HepG2 (cell line): ENCODE measurements around the gene GPS2. TPM values are rescaled to one million over a fixed set of nuclear protein-coding genes. Genes with fewer than 3 reads are reported as not detected.

Experiments
- GLMP ChIP-seq: sonication (generic); formaldehyde crosslinking; IDR thresholded peaks from 2 replicates; pipeline ENCODE4 v1.9.0; 2021; ENCODE audit warnings: missing genetic modification reagents, mild to moderate bottlenecking, borderline replicate concordance
- HOXA9 ChIP-seq: sonication (generic); formaldehyde crosslinking; IDR thresholded peaks from 2 replicates; pipeline ENCODE4 v1.8.1; 2022; ENCODE audit warnings: missing genetic modification reagents, mild to moderate bottlenecking, moderate library complexity, borderline replicate concordance
- KLF11 ChIP-seq: IDR thresholded peaks from 2 replicates; pipeline ENCODE4 v1.6.1; 2016; ENCODE audit warnings: missing compliant biosample characterization
- MAX ChIP-seq: IDR thresholded peaks from 2 replicates; pipeline ENCODE4 v1.6.1; 2012; ENCODE audit warnings: inconsistent platforms
- MTA1 ChIP-seq: sonication (generic); formaldehyde crosslinking; IDR thresholded peaks from 2 replicates; pipeline ENCODE4 v1.4.0; 2020; ENCODE audit warnings: missing genetic modification reagents, mild to moderate bottlenecking, borderline replicate concordance
- MXD4 ChIP-seq: IDR thresholded peaks from 2 replicates; pipeline ENCODE4 v1.6.1; 2016; ENCODE audit warnings: mild to moderate bottlenecking, missing biosample characterization, missing genetic modification reagents
- RARG ChIP-seq: sonication (generic); formaldehyde crosslinking; IDR thresholded peaks from 2 replicates; pipeline ENCODE4 v1.4.0; 2020; ENCODE audit warnings: low read depth, mild to moderate bottlenecking, missing genetic modification reagents
- RBFOX2 ChIP-seq: fragments of 200-400 bp; formaldehyde crosslinking; IDR thresholded peaks from 2 replicates; pipeline ENCODE4 v1.6.1; 2017; ENCODE audit warnings: low read depth, mild to moderate bottlenecking, low read length
- RBM22 ChIP-seq: fragments of 200-400 bp; formaldehyde crosslinking; optimal IDR thresholded peaks from 2 replicates; pipeline ENCODE3; 2017; ENCODE audit warnings: mild to moderate bottlenecking, low read length, moderate library complexity
- U2AF2 ChIP-seq: fragments of 200-400 bp; formaldehyde crosslinking; IDR thresholded peaks from 2 replicates; pipeline ENCODE4 v1.6.1; 2017; ENCODE audit warnings: low read depth, mild to moderate bottlenecking, low read length
- ZFP91 ChIP-seq: sonication (generic); formaldehyde crosslinking; IDR thresholded peaks from 2 replicates; pipeline ENCODE4 v1.9.0; 2022; ENCODE audit warnings: missing genetic modification reagents, mild to moderate bottlenecking, borderline replicate concordance
- ZNF180 ChIP-seq: sonication (generic); formaldehyde crosslinking; IDR thresholded peaks from 2 replicates; pipeline ENCODE4 v1.4.0; 2020; ENCODE audit warnings: low read depth, missing genetic modification reagents, borderline replicate concordance
- ZNF20 ChIP-seq: sonication (generic); formaldehyde crosslinking; IDR thresholded peaks from 2 replicates; pipeline ENCODE4 v1.4.0; 2020; ENCODE audit warnings: mild to moderate bottlenecking, moderate library complexity, missing genetic modification reagents
- ZNF280D ChIP-seq: sonication (generic); formaldehyde crosslinking; IDR thresholded peaks from 2 replicates; pipeline ENCODE4 v1.5.1; 2020; ENCODE audit warnings: mild to moderate bottlenecking, missing genetic modification reagents
- ZNF496 ChIP-seq: sonication (generic); formaldehyde crosslinking; IDR thresholded peaks from 2 replicates; pipeline ENCODE4 v1.8.1; 2023; ENCODE audit warnings: mild to moderate bottlenecking, moderate library complexity, missing genetic modification reagents; ENCODE audit not compliant: insufficient replicate concordance
- ZNF503 ChIP-seq: sonication (generic); formaldehyde crosslinking; IDR thresholded peaks from 2 replicates; pipeline ENCODE4 v1.4.0; 2020; ENCODE audit warnings: missing genetic modification reagents
- ZNF713 ChIP-seq: sonication (generic); formaldehyde crosslinking; IDR thresholded peaks from 2 replicates; pipeline ENCODE4 v1.4.0; 2020; ENCODE audit warnings: mild to moderate bottlenecking, missing genetic modification reagents
- ZNF816 ChIP-seq: sonication (generic); formaldehyde crosslinking; IDR thresholded peaks from 2 replicates; pipeline ENCODE4 v1.8.0; 2022; ENCODE audit warnings: missing genetic modification reagents, mild to moderate bottlenecking, borderline replicate concordance
- polyA plus RNA-seq, 8 experiments: library from polyadenylated mRNA; depleted of rRNA in 3 of 8; stranded (reverse) in 7 of 8; unstranded in 1 of 8; fragments of >200 nt; fragmentation: Illumina TruSeq in 4 of 8; extraction: Trizol in 4 of 8; gene quantifications; 2 replicates each; pipeline versions ENCODE4 v1.2.1 to v1.2.3, GENCODE V29; 2011 to 2016; ENCODE audit warnings: low read depth in 4 of 8, missing spikeins in 1 of 8, mixed read lengths in 1 of 8; ENCODE audit not compliant: insufficient read depth in 1 of 8
- total RNA-seq, 5 experiments: library from RNA; depleted of rRNA; stranded (reverse); fragments of >200 nt; fragmentation: Illumina TruSeq; extraction: Trizol; gene quantifications; 2 replicates each; pipeline ENCODE4 v1.2.3, GENCODE V29; 2016; ENCODE audit warnings: low read depth in 1 of 5

The GPS2 gene
- total and polyA plus RNA-seq, 2 of the 13 experiments (the other 11 are each of a cell fraction or from before 2014, with no cell fraction given), result 58.0 to 59.4 TPM

- TF ChIP-seq MAX, result peak; percentile 92
- TF ChIP-seq ZNF816 (CRISPR knock-in tag), result no peak
- no peak for TF ChIP-seq ZNF496 (CRISPR knock-in tag)
- no peak for TF ChIP-seq U2AF2
- TF ChIP-seq GLMP (CRISPR knock-in tag), result no peak
- TF ChIP-seq ZNF180 (CRISPR knock-in tag), result no peak
- no peak for TF ChIP-seq ZNF503
- no peak for TF ChIP-seq KLF11
- 0 out of 2 replicates have a peak, but pooled peaks have one; percentile 17 for TF ChIP-seq MTA1
- no peak for TF ChIP-seq RBM22
- no peak for TF ChIP-seq ZNF280D
- TF ChIP-seq RBFOX2, result peak; percentile 86
- TF ChIP-seq ZNF20 (CRISPR knock-in tag), result no peak
- no peak; the same call in 1 of the 2 replicates for TF ChIP-seq RARG (CRISPR knock-in tag)
- peak; percentile 55; the same call in 1 of the 2 replicates for TF ChIP-seq MXD4
- TF ChIP-seq ZNF713 (CRISPR knock-in tag), result no peak
- peak; percentile 12 for TF ChIP-seq ZFP91
- TF ChIP-seq HOXA9 (CRISPR knock-in tag), result no peak
Measured at GRCh38 chr17:7307686-7308624, 7.2 kb downstream of the GPS2 start (continued).
